ENCODE measurements around the gene PEPD.

Gene PEPD

DNA sequence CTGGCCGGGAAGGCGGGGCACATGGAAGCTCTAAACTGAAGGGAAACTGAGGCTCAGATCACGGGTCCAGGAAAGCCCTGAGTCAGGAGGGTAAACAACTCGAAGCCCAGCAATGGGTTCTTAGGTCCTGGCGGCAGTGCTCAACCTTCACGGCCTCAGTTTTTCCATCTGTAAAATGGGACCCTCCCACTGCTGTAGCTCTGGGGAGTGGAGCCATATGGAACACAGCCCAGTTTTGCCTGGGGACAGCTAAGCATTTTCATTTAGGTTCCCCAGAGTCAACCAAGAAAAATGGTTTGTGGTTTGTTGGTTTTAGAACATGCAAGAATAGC lies 117.7 kb downstream of the PEPD start:
- no peak for DNase-seq

DNA sequence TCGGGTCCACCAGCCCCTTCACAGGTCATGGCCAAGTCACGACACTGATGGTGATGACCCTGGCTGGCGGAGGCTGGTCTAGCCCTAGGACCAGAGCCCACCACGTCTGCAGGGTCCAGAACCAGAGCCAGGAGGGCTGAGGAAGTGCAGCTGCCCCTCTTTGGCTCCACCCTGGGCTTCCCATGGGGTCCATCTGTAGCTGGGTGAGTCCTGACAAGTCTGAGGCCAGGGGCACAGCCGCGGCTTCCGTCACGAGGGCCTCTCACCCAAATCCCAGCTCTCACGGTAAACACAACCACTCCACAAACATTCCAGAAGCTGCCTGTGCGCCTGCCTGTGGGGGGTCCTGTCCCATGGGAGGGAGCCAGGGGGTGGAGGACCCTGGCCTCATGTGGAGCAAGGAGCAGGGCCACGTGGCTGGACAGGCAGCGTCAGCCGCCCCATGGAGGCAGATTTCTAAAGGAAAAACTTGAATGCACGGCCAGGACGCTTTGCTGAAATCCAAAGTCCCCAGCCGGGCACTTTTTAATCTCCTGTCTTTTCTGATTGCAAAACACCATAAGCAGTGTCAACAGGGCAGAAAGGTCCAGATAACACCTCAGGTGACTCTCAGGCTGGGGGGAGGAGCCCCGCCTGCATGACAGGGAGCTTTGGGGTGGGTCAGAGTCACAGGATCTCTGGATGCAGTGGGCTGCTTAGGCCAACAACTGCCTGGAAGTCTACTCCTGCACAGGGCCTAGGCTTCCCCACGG lies 118.2 kb downstream of the PEPD start:
- DNase-seq, result no peak

DNA sequence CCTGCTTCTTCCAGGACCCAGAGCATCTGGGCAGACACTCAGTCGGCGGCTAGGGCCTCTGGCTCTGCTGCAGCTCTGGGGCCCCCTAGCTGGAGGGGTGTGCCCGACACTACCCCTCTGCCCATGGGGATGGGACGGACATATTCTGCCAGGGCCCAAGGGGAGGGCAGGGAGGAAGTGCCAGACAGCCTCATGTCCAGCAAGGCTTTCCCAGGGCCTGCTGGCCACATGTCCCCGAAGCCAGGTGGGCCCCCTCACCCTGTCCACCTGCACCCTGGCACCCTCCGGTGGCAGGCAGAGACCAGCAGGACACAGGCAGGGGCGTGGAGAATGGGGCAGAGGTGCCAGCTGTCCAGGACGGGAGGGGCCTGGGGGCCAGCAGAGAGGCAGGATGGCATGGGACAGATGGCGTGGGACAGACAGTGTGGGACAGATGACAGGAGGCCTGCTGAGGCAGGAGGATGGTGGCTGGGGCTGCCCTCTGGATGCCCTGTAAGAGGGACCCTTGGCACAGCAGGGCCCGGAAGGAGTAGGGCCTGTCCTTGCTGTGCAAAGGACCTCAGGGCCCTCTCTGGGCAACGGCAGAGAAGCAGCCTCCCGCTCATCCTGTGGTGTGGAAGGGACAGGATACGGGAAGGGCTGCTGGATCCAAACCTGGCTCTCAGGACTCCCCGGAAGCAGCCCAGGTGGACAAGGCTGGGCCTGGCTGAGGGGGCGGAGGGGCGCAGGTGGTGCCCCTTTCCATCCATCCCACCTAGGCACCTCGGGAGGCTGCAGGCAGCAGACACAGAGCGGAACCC lies 119.0 kb downstream of the PEPD start:
- DNase-seq, result no peak

DNA sequence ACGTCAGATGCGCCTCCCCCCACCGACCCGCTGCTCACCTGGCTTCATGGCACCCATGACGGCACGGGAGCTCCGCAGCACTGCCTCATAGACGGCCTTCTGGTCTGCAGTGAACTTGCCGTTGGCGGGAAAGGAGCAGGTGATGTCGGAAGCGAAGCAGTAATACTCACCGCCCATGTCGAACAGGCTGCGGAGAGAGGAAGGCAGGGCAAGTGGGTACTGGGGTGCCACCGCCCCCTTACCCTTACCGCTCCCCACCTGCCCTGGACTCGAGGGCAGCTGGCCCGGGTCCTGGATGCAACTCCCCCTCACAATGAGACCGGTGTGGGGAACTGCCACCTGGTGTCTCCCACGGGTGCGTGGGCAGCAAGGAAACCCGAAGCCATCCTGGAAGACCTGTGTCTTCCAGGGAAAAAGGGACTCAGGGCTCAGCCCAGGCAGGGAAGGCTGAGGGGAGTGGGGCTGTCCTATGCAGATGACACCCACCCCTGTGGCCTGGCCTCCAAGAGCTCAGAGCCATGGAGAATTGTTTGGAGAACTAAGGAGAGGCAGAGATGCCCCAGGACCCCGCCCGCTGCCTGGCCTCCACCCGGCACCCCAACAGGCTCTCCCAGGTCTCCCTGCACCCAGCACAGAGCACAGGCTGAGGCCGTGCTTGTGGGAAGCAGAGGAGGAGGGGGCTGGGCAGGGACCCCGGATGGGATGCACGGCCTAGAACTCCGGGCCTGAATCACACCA lies 119.7 kb downstream of the PEPD start:
- no peak for DNase-seq

DNA sequence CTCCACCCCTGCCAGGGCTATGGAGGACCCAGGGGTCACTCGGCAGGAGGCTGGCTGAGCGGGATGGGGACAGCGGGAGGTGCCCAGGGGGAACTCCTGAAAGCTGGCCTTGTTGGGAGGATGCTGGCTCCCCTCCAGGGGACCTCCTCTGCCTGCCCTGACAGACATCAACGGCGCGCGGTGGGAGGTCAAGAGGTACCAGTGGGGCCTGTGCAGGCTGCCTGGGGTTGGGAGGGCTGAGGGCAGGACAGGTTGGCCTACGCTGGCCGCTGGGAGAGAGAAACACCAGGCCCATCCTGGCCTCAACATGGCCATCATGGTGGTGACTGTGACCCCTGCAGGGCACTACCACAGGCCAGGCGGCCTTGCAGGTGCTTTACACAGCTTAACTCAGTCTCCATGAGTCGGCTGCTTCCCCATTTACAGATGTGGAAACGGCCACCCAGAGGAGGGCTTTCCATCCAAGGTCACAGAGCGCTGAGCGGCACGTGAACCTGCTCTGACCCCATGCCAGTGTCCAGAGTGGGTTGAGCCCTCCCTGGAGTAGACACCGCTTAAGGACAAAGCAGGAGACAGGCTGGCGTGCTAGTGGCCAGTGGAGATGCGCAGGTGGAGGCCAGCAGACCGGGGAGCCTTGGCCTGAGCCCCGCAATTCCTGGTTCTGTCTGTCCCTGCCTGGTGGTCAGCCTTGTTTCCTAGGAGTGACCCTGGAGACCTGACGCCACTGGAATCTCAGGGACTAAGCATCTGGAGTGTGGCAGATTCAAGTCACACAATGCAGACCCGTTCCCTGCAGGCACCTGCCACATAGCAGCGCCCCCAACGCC lies 120.5 kb downstream of the PEPD start:
- no peak for DNase-seq

DNA sequence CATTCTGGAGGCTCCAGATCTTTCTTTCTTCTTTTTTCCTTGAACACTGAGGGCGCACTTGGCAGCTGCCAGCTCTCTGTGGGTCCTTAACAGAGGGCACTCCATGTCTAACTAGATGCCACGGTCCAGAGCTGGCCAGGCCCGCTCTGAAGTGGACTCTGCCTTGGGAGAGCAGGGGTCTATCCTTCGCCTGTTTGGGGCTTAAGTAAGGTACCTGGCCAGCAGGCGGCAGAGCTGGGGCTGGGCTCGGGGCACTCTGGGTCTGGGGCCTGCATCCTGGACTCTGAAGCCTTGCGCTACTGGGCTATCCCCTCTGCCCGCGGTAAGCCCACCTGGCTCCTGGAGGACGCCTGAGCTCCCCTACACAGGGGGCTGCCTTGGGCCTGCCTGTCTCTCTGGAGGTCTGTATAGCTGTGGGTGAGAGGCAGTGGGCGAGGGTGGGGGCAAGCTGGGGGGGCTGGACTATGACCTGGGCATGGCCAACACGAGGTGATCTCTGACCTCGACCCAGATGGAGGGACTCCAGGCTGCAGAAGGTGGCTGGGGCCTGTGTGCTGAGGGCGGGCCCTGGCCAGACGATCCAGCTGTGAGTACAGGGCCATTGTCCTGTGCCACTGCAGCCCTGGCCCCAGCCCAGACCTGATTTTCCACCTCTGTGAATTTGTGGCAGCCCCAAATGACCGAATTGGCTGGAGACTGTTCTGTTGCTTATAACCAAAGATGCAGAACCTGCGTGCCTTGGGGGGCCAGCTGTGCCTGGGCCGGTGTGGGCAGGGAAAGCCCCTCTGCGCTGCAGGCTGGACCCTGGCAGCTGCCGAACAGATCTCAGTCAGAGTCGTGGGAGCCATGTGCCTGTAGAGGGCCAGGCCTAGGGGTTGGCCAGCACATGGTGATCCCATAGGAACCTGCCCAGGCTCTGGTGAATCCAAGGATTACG lies 121.6 kb downstream of the PEPD start:
- no peak for DNase-seq

DNA sequence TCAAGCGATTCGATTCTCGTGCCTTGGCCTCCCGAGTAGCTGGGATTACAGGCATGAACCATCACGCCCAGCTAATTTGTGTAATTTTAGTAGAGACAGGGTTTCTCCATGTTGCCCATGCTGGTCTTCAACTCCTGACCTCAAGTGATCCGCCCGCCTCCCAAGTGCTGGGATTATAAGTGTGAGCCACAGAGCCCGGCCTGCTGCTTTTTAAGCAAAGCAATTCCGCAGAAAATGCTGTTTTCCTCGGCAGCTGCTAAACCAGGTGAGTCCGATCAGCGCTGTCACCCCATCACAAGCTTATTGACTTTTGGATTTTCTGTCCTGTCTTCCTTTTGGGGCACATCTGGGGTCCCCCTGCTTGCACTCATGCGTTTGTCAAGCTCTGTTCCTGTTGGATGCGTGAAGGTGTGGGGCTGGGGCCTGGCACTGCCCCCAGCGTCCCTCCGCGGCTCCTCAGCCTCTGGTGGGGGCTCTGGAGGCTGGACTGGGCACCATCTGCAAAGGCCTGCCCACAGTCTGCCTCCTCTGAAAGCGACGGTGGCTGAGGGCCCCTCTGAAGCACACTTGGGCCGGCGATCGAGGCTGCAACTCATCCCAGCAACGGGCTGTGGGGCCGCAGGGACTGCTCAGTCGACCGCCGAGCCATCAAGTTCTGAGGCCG lies 122.4 kb downstream of the PEPD start:
- no peak for DNase-seq

DNA sequence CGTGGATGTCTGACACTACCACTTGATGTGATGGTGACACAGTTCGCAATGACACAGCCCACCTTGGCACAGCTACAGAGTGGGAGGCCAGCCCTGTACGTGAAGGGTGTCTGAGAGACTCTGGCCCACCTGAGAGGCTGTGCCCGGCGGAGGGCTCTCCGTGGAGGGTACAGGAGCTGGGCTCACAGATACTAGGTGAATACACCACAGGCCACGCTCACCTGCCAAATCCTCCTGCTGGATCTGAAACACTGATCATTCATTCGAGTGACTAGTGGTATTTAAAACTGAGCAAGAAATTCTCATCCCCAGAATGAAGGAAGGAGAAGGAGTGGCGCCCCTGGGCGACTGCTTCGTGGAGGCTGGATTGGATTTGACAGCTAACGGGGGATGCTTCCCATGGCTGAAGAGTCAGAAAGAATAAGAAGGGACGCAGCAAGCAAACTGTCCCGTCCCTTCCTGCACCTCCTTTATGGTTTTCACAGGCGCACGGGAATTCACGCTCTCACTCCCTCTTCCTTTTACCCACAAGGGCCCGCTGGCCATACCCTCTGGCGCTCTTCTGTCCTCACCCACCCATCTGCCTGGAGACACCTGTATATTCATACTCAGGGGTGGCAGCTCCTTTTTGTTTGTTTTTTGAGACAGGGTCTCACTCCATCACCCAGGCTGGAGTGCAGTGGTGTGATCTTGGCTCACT lies 123.1 kb downstream of the PEPD start:
- DNase-seq, result no peak

DNA sequence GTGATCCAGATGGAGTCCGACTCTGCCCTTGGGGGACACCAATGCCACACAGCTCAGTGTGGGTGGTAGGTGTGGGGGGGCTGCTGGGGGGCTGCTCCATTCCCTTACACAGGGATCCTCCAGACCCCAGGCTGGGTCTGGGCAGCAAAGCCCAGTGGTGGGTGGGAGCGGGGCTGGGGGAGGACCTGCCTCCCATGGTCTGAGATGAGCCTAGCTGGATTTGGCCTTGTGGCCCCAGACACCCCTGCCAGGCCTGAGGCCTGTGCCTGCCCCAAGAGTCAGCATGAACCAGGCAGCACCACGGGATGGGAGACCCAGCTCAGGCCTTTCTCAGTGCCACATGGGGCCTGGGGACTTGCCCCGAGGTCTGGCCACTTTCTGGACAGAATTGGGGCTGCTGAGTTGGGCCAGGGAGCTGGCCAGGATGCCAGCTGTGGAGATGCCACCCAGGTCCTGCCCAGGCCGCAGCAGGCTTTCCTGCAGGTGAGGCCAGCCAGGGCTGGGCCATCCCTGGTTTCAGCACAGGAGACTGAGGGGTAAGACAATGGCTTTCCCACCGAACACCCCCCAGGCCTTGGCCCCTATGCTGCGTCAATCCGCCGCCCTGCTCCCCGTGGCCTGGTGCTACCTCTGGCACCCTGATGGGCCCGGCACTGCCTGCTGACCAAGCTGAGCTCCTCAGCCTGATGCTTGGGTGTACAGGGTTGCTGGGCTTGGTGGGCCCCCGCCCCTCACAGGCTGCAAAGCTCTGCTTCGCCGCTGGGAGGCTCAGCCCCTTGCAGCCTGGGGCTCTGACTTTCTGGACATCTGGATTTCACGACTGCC lies 123.8 kb downstream of the PEPD start:
- no peak for DNase-seq

DNA sequence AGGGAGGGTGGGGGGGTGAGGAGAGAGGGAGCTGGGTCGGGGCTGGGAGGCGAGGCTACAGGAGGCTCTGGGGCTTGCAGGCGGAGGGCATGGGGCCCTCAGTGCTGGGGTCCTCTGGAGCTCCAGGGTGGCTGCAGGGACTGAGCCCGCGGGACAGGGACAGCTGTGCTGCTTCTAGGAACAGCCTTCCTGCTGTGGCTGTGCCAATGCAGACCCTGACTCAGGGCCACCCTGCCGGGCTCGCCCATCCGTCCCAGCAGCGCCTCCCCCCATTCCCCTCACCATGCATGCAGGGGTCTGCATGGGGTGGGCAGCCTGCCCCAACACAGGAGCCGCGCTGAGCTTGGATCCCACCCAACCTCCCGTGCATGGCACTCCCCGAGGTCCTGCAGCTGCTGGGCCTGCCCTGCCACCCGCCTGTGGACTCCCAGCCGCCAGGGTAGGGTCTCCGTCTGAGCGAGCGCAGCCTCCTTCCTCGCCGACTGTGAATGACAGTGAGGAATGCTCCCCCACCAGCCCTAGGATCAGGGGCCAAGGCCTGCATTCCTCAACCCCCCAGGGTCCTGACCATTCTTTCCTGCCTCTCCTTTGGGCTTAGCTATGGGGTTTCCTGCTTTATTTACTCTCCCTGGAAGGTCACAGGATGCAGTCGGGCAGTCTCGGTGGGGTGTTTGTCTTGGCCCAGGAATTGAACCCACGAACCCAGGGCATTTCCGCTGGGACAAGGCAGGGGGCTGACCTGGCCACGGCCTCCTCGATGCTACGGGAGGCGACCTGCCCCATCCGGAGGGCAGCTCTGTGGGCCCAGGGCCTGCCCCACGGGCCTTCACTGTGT lies 124.7 kb downstream of the PEPD start:
- no peak for DNase-seq

DNA sequence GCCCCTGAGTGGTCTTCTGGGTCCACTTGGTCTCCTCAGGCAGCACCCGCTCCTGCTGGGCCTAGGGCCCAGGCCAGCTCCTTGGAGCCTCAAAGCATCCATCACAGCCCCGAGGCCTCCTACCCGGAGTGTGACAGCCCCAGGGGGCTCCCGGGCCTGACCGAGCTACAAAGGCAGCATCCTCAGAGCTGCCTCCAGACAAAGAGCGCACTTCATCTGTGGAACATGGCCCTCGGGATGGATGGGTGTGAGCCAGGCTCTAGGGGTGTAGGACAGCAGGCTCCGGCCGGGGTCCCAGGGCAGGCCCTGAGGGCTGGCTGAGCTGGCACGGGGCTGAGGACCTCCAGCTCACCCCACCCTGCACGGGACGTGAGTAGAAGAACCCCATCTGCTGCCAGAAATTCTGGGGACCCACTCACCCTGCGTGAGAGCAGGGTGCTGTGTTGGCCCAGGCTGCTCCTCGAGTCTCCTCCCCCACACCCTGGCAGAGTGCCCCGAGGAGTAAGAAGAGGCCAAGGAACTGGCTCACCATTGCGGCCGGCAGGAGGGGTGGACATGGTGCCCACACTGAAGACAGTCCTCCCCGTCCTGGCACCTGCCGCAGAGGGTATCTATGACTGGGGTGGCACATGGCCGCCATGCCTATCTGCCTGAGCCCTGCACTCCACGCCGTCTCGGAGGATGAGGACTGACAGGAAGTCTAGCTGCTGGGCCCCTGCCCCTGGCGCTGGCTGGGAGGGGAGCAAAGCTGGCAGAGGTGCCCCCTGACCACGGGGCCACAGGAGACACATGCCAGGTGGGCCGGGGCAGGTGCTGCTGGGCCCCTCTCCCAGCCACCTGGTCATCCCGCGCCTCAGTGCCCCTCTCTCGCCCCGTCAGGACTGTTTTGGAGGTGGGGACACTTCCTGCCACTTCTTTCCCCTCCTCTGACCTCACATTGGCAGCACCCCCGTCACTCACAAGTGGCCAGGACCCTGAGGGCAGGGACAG lies 125.7 kb downstream of the PEPD start:
- DNase-seq, result no peak

DNA sequence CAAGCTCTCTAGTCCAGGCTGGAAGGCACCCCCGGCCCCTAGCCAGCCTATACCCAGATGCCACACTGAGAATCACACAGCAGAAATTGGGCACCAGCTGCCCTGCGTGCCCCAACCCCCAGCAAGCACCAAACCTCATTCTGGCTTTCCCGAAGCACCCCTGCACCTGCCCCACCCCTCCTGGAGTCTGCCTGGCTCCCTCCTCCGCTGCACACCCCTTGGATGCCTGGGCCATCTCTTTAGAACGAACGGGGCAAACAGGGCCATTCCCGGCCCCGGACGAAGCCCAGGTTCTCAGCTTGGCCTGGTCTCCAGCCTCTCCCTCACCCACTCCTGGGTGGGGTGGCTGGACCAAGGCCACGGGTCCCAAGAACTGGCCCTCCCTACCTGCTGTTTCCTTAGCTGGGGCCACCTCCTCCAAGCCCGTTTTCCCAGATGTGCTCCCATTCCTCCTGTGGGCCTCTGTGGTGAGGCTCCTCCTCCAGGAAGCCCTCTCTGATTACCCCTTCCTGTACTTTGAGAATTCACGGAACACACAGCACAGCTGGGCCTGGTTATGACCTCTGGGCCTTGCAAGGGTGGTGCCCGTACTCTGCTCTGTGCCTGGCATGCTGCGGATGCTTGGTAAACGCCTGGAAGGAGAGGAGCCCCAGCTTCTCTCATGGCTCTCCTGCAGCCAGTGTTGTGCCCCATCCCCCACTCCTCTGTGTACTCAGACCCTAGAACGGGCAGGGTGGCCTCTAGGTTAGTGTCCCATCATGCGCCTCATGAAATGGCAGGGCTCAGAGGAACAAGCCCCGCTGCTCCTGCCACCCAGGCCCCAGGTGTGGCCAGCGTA lies 126.6 kb downstream of the PEPD start:
- DNase-seq, result peak; percentile 21

DNA sequence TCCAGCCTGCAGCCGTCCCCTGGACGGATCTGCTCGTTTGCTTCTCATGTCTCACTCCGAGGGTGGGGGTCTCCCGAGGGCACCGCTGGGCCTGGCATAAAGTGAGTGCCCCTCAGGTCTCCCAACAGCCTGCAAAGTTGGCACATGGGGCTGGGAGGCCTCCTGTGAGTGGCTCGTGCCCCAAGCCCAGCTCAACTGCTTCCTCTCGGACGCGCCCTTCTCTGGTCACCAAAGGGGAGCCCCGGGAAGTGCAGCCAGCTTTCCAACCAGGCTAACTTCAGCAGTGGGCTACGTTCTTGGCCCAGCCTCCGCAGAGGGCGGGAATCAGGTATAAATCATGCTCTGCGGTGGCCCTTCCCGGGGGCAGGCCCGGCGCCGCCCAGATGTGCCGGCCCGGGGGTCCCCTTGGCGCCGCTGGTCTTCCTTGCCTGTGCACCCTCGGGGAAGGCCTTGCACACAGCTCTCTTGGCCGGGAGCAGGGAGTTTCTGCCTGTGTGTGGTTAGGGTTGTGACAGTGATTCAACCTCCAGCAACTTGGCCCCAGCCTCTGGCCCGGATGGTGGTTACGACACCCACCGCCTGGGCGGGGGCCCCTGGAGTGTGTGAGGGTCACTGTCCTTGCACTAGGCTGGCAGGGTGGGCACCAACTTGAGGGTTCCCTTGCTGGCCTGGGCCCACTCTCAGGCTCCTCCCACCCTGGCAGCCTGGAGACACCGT lies 127.4 kb downstream of the PEPD start:
- DNase-seq, result no peak

DNA sequence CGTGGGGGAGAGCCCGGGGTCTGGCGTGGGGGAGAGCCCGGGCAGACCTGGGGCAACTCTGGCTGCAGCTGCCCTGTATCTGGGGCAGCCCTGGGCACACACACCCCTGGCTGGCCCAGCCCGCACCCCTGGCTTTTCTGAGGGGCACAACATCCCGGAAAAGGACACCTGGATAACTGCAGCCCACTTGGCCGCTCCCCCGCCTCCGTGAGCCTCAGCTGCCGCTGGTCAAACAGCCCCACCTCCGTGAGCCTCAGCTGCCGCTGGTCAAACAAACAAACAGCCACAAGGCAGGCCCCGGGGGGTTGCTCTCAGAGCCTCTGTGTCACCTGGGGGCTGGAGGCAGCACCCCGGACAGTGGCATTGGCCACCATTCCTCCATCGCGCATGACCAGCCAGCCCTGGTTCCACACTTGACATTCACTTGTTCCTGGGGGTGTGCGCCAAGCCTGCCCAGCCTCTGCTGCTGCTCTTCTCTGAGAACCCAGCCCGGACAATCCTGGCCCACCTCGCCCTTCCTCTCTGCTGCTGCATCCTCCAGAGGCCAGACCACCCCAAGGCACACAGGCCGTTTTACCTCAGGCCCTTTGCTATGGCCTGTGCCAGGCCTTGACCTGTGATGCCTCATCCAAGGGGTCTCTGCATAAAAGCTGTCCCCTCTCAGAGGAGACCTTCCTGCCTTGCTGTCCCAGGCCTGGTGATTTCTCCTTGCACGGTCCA lies 128.1 kb downstream of the PEPD start:
- no peak for DNase-seq
